H7 (cell line): ENCODE data around the gene CISH. TPM values are rescaled to one million over a fixed set of nuclear protein-coding genes. Genes with fewer than 3 reads are reported as not detected.

Experiments
- DNase-seq: peaks from one replicate; pipeline ENCODE4 v3.0.0; 2012
- H3K27me3 ChIP-seq: 2 replicates; pipeline ENCODE4 v1.6.0; 2011; ENCODE audit warnings: mild to moderate bottlenecking, low read length; ENCODE audit not compliant: control insufficient read depth, insufficient read depth
- H3K36me3 ChIP-seq: replicated peaks from 2 replicates; pipeline ENCODE4 v1.5.1; 2011; ENCODE audit warnings: low read length; ENCODE audit not compliant: control insufficient read depth, insufficient read depth
- H3K4me3 ChIP-seq: 2 replicates; pipeline ENCODE4 v1.5.1; 2011; ENCODE audit warnings: low read depth, mild to moderate bottlenecking, control low read depth, low read length, moderate library complexity; ENCODE audit not compliant: insufficient read depth
- total RNA-seq: library from RNA; depleted of rRNA; stranded (reverse); fragments of >200 nt; shearing (Covaris generic); gene quantifications from 2 replicates; pipeline ENCODE4 v1.2.3, GENCODE V29; 2014

The CISH gene
- total RNA-seq, 1 experiment from 2014 or later = 1.6 TPM

DNA sequence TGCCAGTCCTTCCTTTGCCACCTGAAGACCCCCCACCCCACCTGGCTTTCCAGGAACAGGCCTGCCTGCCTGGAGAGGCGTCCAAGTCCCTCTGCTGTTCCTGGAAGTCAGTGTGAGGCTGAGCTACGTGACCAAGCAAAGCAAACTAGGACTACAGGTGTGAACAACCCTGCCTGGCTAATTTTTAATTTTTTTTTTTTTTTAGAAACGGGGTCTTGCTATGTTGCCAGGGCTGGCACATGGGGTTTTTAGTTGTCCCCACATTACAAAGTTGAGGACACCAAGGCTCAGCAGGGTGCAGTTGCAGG, 24.9 kb downstream of the CISH start:
- no peaks in the 10 kb centered on the region for H3K36me3 ChIP-seq
- H3K4me3 ChIP-seq = no peak overlapping the region
- H3K27me3 ChIP-seq = no peaks in the 10 kb centered on the region
- no peak for DNase-seq

DNA sequence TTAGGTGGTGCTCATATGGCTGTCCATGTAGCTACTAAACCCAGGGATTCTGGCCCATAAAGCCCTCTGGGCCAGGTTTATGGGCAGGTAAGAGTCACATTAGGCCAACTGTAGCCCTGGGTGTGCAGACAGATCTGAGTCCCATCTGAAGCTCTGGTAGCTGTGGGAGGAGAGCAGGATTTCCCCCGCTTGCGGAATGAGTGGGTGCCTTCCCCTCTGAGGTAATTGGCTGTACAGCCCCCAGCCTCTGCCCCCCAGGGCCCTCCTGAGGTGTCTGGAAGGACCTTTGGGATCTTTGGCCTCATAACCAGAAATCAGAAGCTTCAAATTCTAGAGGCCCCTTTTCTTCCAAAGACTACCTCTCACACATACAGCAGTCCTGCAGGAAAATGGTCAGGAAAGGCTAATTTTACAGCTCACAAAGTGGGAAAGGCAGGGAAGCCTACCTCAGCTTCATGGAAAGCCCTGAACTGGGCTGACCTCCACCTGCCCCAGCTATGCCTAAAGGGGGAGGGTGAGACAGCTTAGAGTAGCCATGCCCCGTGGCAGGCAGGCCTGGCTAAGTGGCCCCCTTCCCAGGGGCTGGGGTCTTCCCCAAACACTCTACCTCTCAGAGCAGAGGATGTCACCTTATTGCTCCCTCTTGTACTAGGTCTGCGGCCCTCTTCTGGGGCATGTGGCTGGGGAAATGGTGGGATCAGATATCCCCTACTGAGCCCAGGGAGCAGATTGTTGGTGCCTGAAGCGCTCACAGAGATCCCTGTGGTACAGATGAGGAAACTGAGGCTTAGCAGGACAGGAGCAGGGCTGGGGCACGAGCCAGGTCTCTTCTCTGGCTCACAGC, 25.4 kb downstream of the CISH start:
- Histone ChIP-seq H3K4me3 (no peak overlapping the region), H3K27me3 (no peaks in the 10 kb centered on the region), H3K36me3 (0 out of 2 replicates have a peak, but pooled peaks cover under 1% of the 10 kb centered on the region)
- no peak for DNase-seq

DNA sequence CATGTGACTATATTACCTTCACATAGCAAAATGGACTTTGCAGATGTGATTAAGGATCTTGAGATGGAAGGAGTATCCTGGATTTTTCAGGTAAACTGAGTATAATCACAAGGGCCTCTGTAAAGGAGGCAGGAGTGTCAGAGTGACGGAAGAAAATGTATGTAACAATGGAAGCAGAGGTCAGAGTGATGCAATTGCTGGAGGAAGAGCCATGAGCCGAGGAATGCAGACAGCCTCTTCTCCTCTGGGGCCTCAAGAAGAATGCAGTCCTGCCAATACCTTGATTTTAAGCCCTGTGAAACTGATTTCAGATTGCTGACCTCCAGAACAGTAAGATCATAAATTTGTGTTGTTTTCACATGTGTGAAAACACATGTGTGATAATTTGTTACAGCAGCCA, 27.2 kb downstream of the CISH start:
- Histone ChIP-seq H3K36me3 (peaks cover 1% of the 10 kb centered on the region; the same call in 1 of the 2 replicates), H3K4me3 (no peak overlapping the region), H3K27me3 (no peaks in the 10 kb centered on the region)
- no peak for DNase-seq

DNA sequence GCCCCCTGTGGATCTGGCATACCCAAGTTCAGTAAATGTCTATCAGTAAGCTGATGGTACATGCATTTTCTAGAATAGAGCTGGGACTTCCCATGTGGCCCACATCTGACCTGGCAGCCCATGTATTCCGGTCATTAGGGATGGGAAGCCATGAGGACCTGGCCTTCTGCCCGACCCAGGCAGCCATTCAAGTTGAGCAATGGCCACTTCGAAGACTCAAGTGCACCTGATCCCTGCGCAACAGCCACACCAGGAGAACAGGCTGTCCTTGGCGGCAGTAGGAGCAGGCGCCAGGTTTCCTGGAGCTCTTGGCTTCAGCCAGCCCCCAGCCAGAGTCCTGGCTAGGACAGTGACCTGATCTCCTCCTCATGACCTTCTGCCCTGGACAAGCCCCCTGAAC, 27.7 kb downstream of the CISH start:
- H3K27me3 ChIP-seq = no peaks in the 10 kb centered on the region
- no peak for DNase-seq
- no peak overlapping the region for H3K4me3 ChIP-seq
- peaks cover 1% of the 10 kb centered on the region; the same call in 1 of the 2 replicates for H3K36me3 ChIP-seq

DNA sequence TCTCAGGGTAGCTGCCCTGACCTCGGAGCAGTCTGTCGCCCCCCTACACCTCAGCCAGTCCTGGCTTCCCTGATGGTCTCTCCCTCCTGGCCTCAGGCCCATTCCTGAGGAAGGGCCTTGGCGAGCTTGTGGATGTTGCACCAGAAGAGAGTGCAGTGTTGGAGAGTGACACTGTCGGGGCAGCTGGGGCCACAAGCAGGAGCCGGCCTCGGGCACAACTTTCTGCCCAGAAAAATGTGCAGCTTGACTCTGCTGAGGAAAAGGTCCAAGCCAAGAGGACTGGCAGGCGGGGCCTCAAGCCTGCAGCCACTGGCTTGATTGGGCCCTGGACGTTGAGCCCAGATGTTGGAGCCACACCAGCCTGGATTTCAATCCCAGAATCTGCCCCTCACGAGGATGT, 29.5 kb downstream of the CISH start:
- DNase-seq = no peak
- H3K36me3 ChIP-seq = peaks cover 5% of the 10 kb centered on the region
- no peaks in the 10 kb centered on the region for H3K27me3 ChIP-seq
- no peak overlapping the region for H3K4me3 ChIP-seq

DNA sequence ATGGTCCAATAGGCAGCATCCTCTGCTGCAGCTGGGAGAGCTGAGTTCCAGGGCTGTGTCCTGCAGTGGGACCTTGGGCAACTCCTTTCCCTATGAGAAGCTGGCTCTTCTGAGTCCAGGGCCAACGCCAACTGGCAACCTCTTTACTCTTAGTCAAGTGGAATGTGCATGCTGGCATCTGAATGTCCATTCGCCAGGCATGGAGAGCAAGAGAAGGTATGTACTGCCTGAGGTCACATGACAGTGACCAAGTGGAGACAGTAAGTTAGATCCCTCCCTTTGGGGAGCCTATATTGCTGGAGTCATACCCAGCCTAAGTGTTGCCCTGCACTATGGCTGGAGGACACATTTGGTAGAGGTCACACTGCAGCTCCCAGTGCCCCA, 30.1 kb downstream of the CISH start:
- no peak for DNase-seq
- Histone ChIP-seq H3K27me3 (no peaks in the 10 kb centered on the region), H3K4me3 (no peak overlapping the region), H3K36me3 (peaks cover 5% of the 10 kb centered on the region)

DNA sequence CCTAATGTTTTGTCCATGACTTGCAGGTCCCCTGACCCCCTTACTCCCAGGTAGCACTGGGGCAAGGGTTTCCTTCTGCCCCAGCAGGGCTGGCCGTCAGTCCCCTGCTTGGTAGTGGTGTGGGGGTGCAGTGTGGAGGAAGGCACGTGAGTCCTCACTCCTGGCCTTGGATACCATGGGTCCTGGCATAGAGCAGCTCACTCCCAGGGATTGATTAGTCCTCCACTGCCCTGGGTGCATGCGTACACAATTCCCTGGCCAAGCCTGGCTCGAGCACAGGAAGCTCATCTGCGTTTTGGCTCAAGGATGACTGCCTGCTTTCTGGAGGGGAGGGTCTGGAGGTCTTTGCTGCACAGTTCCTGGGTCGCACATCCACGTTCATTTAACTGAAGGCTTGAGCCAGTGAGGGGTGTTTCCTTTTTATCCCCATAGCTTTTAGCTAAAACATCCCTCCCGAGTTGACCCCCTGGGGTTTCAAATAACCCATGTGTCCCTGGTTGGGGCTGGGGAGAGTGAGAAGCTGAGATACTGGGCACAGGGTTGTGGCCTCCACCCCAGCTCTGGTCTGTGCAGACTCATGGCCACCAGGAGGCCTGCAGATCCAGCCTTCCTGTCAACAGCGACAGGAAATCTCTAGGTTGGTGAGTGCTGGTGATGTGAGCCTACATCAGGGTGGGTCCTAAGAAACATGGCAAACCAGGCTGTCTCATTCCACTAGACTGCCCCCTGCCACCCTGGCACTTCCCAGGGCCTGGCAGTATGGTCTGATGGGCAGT, 30.7 kb downstream of the CISH start:
- no peak overlapping the region for H3K4me3 ChIP-seq
- H3K36me3 ChIP-seq = peaks cover 5% of the 10 kb centered on the region
- DNase-seq = no peak
- H3K27me3 ChIP-seq = no peaks in the 10 kb centered on the region

DNA sequence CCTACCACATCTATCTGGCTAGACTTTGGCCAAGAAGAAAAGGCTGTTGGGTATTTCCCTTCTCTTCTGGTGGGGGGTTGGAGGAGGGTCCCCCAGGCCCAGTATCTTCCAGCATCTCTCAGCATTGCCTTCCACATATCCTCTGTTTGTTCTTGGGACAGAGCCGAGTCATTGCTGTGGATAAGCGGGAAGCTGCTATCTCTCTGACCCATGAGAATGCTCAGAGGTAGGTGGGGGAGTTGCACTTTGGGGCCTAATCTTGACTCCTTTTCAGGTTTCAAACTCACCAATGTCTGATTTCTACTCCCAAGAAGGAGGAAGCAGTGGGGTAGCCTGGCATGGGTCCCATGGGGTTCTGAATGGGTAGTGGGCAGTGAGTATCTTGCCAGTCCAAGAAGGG, 34.2 kb downstream of the CISH start:
- Histone ChIP-seq H3K27me3 (no peaks in the 10 kb centered on the region), H3K4me3 (no peak overlapping the region), H3K36me3 (peaks cover 8% of the 10 kb centered on the region)
- DNase-seq = no peak

DNA sequence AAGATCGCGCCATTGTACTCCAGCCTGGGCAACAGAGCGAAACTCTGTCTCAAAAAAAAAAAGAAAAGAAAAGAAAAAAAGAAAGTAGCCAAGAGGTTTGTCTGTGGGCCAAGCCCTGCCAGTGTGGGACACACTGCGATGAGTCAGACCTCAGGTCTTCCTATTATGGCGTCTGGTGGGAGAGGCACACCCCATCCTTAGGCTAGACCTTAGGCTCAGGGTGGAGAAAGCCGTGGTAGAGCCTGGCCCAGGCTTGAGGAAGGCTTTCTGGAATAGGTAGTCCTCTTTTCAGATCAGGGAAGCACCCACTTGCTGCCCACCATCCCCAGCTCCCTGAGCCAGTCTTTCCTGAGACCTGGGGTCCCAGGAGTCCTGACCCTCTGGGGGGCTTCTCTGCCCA, 36.2 kb downstream of the CISH start:
- Histone ChIP-seq H3K27me3 (no peaks in the 10 kb centered on the region), H3K4me3 (no peak overlapping the region), H3K36me3 (peaks cover 7% of the 10 kb centered on the region)
- no peak for DNase-seq

DNA sequence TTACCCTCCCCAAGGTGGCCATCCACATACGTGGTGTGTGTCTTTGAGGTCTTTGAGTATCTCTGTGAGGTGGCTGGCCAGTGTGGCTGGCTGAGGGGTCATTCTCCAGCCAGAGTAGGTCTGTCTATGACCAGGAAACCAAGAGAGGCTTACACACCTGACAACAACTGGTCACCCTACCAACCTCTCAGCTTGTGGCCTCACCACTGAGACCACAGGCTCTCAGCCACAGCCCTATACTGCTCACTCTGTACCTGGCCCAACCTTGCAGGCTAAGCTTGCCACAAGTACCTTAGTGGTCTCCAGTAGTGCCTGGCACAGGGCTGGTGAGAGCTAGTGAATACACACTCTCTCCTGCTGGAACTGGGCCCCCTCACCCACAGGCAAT, 37.1 kb downstream of the CISH start:
- no peak for DNase-seq
- Histone ChIP-seq H3K36me3 (peaks cover 7% of the 10 kb centered on the region), H3K4me3 (no peak overlapping the region), H3K27me3 (no peaks in the 10 kb centered on the region)

DNA sequence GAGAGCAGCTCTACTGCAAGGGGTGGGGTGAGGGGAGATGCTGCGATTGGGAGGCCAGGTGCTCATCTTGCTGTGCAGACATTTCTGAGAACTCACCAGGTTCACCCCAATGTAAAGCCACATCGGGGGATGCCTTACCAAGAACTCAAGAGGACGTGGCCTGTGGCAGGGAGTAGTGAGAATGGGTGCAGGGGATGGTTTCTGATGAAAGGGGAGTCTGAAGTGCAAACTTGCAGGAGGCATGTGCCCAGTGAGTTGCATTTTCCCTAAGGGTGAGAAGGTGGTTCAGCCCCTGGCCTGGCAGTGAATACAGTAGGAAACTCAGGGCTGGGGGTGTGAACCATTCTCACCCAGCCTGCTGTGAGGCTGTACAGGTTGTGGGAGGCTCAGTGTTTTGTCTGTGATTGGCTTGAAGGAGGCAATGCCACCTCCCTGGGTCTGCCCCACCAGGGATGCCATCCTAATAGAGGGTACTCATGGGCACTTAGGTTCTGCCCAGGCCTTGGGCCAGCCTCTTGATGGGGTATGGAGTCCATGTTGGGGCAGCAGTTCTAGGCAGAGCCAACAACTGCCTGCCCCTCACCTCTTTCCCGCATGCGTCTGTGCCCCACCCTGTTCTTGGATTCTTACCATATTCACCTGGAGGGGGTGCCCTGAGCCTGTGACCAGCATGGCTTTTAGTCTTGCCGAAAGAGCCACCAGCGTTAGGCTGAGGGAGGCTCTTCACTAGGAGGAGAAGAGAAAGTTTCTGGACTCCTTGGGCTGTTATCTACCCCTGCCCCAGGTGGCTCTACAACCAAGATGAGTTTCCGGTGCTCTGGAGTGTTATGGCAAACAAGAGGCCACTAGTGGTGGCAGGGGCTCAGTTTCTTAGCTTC, 37.8 kb downstream of the CISH start:
- DNase-seq = no peak
- Histone ChIP-seq H3K4me3 (no peak overlapping the region), H3K27me3 (no peaks in the 10 kb centered on the region), H3K36me3 (peaks cover 7% of the 10 kb centered on the region)

DNA sequence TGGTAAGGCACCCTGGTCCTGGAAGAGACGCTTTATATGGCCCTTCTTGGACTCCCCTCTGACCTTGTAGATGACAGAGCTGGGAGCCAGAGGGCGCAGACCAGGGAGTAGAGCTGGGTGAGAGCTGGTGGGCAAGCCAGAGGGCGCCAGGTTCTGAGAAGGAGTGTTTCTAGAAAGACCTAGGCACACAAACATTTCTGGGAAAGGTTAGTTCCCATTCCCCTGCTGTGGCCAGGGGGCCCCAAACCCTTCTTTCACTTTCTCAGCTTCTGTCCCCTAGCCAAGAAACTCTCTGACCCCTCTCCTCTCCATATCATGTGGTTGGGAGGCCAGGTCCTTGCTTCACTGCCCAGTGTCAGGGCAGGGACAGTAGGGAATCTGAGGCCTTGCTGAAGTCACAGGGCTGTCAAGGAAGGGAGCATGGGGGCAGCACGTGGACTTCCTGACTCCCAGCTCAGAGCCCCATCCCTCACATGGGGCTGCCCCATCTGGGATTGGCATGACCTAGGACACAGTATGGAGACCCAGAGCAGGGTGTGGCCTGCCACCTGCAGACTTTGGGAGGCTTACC, 38.7 kb downstream of the CISH start:
- H3K4me3 ChIP-seq = no peak overlapping the region
- no peak for DNase-seq
- H3K27me3 ChIP-seq = no peaks in the 10 kb centered on the region
- peaks cover 4% of the 10 kb centered on the region for H3K36me3 ChIP-seq

DNA sequence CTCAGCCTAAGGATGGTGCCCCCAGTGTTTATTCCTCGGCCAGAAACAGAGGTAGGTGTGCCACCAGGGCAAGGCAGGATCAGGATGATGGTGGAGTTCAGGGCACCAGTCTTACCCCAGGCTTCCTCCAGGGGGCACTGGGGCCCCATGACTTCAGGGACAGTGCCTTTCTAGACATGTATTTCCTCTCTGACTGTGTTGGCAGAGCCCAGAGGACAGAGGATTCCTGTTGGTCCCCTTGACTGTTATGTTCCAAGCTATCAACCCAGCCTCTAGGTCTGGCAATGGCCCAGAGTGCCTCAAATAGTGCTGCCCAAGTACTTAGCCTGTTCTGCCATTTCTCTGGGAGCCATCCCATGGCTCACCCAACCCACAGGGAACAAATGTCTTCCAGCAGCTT, 39.4 kb downstream of the CISH start:
- Histone ChIP-seq H3K36me3 (peaks cover 3% of the 10 kb centered on the region), H3K27me3 (peaks cover 2% of the 10 kb centered on the region; the same call in 1 of the 2 replicates), H3K4me3 (no peak overlapping the region)
- DNase-seq = peak; percentile 92

DNA sequence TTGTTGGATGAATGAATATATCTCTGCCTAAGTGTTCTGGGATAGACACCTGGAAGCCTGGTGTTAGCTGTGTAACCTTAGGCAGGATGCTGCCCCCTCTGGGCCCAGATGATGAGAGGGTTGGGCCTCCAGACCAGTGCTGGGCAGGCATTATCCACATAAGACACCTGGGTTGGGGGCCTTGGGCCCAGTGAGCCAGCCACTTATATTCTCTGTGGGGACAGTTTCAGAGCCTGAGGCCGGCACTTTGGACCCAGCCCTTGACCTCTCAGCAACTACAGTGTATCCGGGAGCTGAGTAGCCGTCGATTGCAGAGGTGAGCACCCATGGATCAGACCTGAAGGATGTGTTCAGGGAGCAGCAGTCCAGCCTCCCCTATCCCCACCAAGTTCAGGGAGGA, 40.1 kb downstream of the CISH start:
- DNase-seq = no peak
- Histone ChIP-seq H3K36me3 (peaks cover 3% of the 10 kb centered on the region), H3K4me3 (no peak overlapping the region), H3K27me3 (peaks cover 9% of the 10 kb centered on the region)
